Esophagus (tissue), 2 donors: ENCODE results near the gene RGS7. TPM values are rescaled to one million over a fixed set of nuclear protein-coding genes. Genes with fewer than 3 reads are reported as not detected.
"Not testable (repeated sequence)": the region's sequence is repeated elsewhere in the genome, so short reads cannot be mapped to it uniquely, and the experiment has no call there.

Source experiments
- H3K27ac ChIP-seq, 2 donors: one replicate each; pipeline ENCODE4 v1.5.1; 2013; ENCODE audit warnings: low read depth in 2 of 2, mild to moderate bottlenecking in 2 of 2, inconsistent platforms in 1 of 2, low read length in 1 of 2, moderate library complexity in 1 of 2
- H3K27me3 ChIP-seq, 2 donors: one replicate each; pipeline ENCODE4 v1.6.1; 2013; ENCODE audit warnings: low read length in 2 of 2, control low read depth in 1 of 2, mild to moderate bottlenecking in 1 of 2; ENCODE audit not compliant: insufficient read depth in 2 of 2, control insufficient read depth in 1 of 2
- H3K36me3 ChIP-seq, 2 donors: one replicate each; pipeline ENCODE4 v1.6.1; 2013; ENCODE audit warnings: low read length in 1 of 2; ENCODE audit not compliant: control insufficient read depth in 2 of 2, insufficient read depth in 2 of 2
- H3K4me1 ChIP-seq, 2 donors: one replicate each; pipeline ENCODE4 v1.6.1; 2013; ENCODE audit warnings: low read length in 1 of 2; ENCODE audit not compliant: control insufficient read depth in 2 of 2, insufficient read depth in 2 of 2
- H3K4me3 ChIP-seq, 2 donors: one replicate each; pipeline ENCODE4 v1.5.1; 2013; ENCODE audit warnings: low read length in 2 of 2, mild to moderate bottlenecking in 2 of 2, low read depth in 1 of 2, moderate library complexity in 1 of 2
- H3K9me3 ChIP-seq, 2 donors: one replicate each; pipeline ENCODE4 v1.6.1; 2013; ENCODE audit warnings: mild to moderate bottlenecking in 2 of 2, low read depth in 1 of 2, low read length in 1 of 2, moderate library complexity in 1 of 2; ENCODE audit not compliant: control insufficient read depth in 2 of 2, insufficient read depth in 1 of 2
- WGBS, 2 donors: extraction: QIAGEN DNeasy Blood & Tissue Kit; methylation state at CpG; one replicate each; pipeline ENCODE4 v1.1.7; 2013; 5-methylcytosine and 5-hydroxymethylcytosine counted together
- polyA plus RNA-seq, 2 donors: library from polyadenylated mRNA; stranded (reverse); fragments of 200-250 nt; gene quantifications; one replicate each; pipeline ENCODE4 v1.2.3, GENCODE V29; 2013
- donor health status: healthy with polysubstance abuse.
- donor health status: Bipolar disorder and iron deficiency.

The RGS7 gene
- polyA plus RNA-seq, 2 donors, result 0.02 TPM; not detected in 1

- WGBS, 2 donors, result 26 to 38% methylated on average over 3 of the region's 3 CpGs
Observed at GRCh38 chr1:241171991-241172390, 185.0 kb downstream of the RGS7 start.

GRCh38 chr1:241167121-241167630 lies 189.8 kb downstream of the RGS7 start:
- peaks cover 3 to 5% of the 10 kb centered on the region in 2 donors for H3K9me3 ChIP-seq
- H3K4me3 ChIP-seq, result no peak overlapping the region
- WGBS, 2 donors, result 77 to 79% methylated on average over 14 of the region's 14 CpGs
- H3K36me3 ChIP-seq, result no peaks in the 10 kb centered on the region
- no peak overlapping the region for H3K27ac ChIP-seq
- no peaks in the 10 kb centered on the region for H3K4me1 ChIP-seq
- H3K27me3 ChIP-seq, result no peaks in the 10 kb centered on the region

More at GRCh38 chr1:241171991-241172390, 185.0 kb downstream of the RGS7 start:
- peaks cover 0 to 4% of the 10 kb centered on the region in 2 donors for H3K9me3 ChIP-seq
- H3K4me1 ChIP-seq, result no peaks in the 10 kb centered on the region
- H3K27me3 ChIP-seq, result no peaks in the 10 kb centered on the region
- no peaks in the 10 kb centered on the region for H3K36me3 ChIP-seq
- H3K27ac ChIP-seq, result no peak overlapping the region
- H3K4me3 ChIP-seq, result no peak overlapping the region

GRCh38 chr1:241166625-241167024 lies 190.4 kb downstream of the RGS7 start:
- no peaks in the 10 kb centered on the region for H3K36me3 ChIP-seq
- 81 to 83% methylated on average over 1 of the region's 1 CpG for WGBS, 2 donors

GRCh38 chr1:241165256-241165655 lies 191.7 kb downstream of the RGS7 start:
- not testable (repeated sequence) for H3K27ac ChIP-seq, H3K36me3 ChIP-seq, H3K4me3 ChIP-seq, H3K9me3 ChIP-seq, H3K4me1 ChIP-seq, H3K27me3 ChIP-seq
- 83 to 92% methylated on average over 2 to 3 of the region's 5 CpGs for WGBS, 2 donors

More at GRCh38 chr1:241166625-241167024, 190.4 kb downstream of the RGS7 start:
- peaks cover 4 to 5% of the 10 kb centered on the region in 2 donors for H3K9me3 ChIP-seq
- H3K27ac ChIP-seq, result no peak overlapping the region
- H3K4me3 ChIP-seq, result no peak overlapping the region
- H3K4me1 ChIP-seq, result no peaks in the 10 kb centered on the region
- no peaks in the 10 kb centered on the region for H3K27me3 ChIP-seq

GRCh38 chr1:241163363-241163762 lies 193.6 kb downstream of the RGS7 start:
- Histone ChIP-seq H3K27ac (no peak overlapping the region), H3K4me1 (no peaks in the 10 kb centered on the region), H3K27me3 (no peaks in the 10 kb centered on the region), H3K4me3 (no peak overlapping the region), H3K9me3 (peaks cover 4 to 5% of the 10 kb centered on the region in 2 donors), H3K36me3 (no peaks in the 10 kb centered on the region)
- 43 to 47% methylated on average over 4 of the region's 4 CpGs for WGBS, 2 donors

GRCh38 chr1:241161188-241161689 lies 195.8 kb downstream of the RGS7 start:
- Histone ChIP-seq H3K27me3 (no peaks in the 10 kb centered on the region), H3K4me1 (no peaks in the 10 kb centered on the region), H3K27ac (no peak overlapping the region), H3K36me3 (no peaks in the 10 kb centered on the region), H3K9me3 (peaks cover 0 to 4% of the 10 kb centered on the region in 2 donors), H3K4me3 (no peak overlapping the region)
- WGBS, 2 donors, result 80 to 81% methylated on average over 2 of the region's 2 CpGs

- Histone ChIP-seq H3K4me3 (no peak overlapping the region), H3K27me3 (no peaks in the 10 kb centered on the region), H3K9me3 (peaks cover 0 to 7% of the 10 kb centered on the region in 2 donors), H3K4me1 (no peaks in the 10 kb centered on the region), H3K27ac (no peak overlapping the region), H3K36me3 (no peaks in the 10 kb centered on the region)
- 70 to 72% methylated on average over 3 of the region's 3 CpGs for WGBS, 2 donors
Observed at GRCh38 chr1:241157435-241157834, 199.6 kb downstream of the RGS7 start.

- Histone ChIP-seq H3K9me3 (peaks cover 0 to 3% of the 10 kb centered on the region in 2 donors), H3K36me3 (no peaks in the 10 kb centered on the region), H3K4me3 (no peak overlapping the region), H3K27me3 (no peaks in the 10 kb centered on the region), H3K4me1 (no peaks in the 10 kb centered on the region), H3K27ac (no peak overlapping the region)
- 19 to 22% methylated on average over 3 of the region's 3 CpGs for WGBS, 2 donors
Observed at GRCh38 chr1:241156231-241156965, 200.6 kb downstream of the RGS7 start.

GRCh38 chr1:241145881-241146280 lies 211.1 kb downstream of the RGS7 start:
- Histone ChIP-seq H3K36me3 (no peaks in the 10 kb centered on the region), H3K9me3 (peaks cover 2% of the 10 kb centered on the region in 2 donors), H3K27me3 (no peaks in the 10 kb centered on the region), H3K4me3 (no peak overlapping the region), H3K4me1 (no peaks in the 10 kb centered on the region), H3K27ac (no peak overlapping the region)
- 40 to 49% methylated on average over 2 of the region's 2 CpGs for WGBS, 2 donors
